ENCODE data around the gene CCN2. TPM values are rescaled to one million over a fixed set of nuclear protein-coding genes. Genes with fewer than 3 reads are reported as not detected.

CCN2 gene
- polyA plus RNA-seq, 1 of the 3 experiments (the other 2 are of a cell fraction) = 709 TPM

DNA sequence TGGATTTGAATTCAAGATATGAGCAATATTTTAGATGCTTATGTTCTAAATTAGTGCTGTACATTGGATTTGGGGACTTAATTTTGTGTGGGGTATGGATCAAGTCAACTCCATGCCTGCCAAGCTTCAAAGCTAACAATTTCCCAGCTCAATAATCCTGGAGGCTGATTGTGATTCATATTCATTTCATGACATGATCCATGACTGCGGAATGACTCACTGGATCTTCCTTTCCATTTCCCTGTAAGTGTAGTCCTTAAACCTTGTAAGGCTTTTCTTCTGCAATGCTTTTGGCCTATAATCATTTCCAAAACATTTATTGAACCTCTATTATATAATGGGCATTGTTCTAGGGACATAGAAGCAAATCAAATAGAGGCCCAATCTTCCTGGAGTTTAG lies 44.7 kb upstream of the CCN2 start (continued):
- TF ChIP-seq, protein P1, sequence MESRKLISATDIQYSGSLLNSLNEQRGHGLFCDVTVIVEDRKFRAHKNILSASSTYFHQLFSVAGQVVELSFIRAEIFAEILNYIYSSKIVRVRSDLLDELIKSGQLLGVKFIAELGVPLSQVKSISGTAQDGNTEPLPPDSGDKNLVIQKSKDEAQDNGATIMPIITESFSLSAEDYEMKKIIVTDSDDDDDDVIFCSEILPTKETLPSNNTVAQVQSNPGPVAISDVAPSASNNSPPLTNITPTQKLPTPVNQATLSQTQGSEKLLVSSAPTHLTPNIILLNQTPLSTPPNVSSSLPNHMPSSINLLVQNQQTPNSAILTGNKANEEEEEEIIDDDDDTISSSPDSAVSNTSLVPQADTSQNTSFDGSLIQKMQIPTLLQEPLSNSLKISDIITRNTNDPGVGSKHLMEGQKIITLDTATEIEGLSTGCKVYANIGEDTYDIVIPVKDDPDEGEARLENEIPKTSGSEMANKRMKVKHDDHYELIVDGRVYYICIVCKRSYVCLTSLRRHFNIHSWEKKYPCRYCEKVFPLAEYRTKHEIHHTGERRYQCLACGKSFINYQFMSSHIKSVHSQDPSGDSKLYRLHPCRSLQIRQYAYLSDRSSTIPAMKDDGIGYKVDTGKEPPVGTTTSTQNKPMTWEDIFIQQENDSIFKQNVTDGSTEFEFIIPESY (IDR thresholded peaks at IDR 0.05; ENCODE audit: borderline replicate concordance, low read depth) = 0 out of 2 replicates have a peak, but pooled peaks have one; percentile 17
- TF ChIP-seq RFX5 (IDR thresholded peaks at IDR 0.05; ENCODE audit: low read length) = no peak
- TF ChIP-seq POLR2AphosphoS5 (IDR thresholded peaks at IDR 0.05; ENCODE audit: low read depth, low read length) = peak; percentile 73; the same call in 1 of the 2 replicates
- TF ChIP-seq FOSL2 (IDR thresholded peaks at IDR 0.05; ENCODE audit: borderline replicate concordance, low read depth) = peak; percentile 99
- TF ChIP-seq JUND (IDR thresholded peaks at IDR 0.05) = peak; percentile 99

- H3K9ac ChIP-seq = no peak overlapping the region
- no peak overlapping the region for H2AFZ ChIP-seq (ENCODE audit: low read depth)
- no peaks in the 10 kb centered on the region for H3K27me3 ChIP-seq (ENCODE audit: insufficient read depth)
- peaks cover 16% of the 10 kb centered on the region for H3F3A ChIP-seq (replicated peaks; ENCODE audit: insufficient read depth)
- no peaks in the 10 kb centered on the region for H3K9me2 ChIP-seq
- H3K27ac ChIP-seq (ENCODE audit: low read depth in 2 of 2, low read length in 1 of 2) = no peak overlapping the region
- WGBS (ENCODE audit: low lambda C conversion rate) = 46% methylated on average over 2 of the region's 2 CpGs
- CTCF ChIA-PET = interaction anchor here (0.8 kb wide), 1 partner anchor 69 kb away, joined by 3 read pairs; no protein-coding TSS in a partner anchor
- H3K4me3 ChIP-seq (ENCODE audit: low read depth in 2 of 2, low read length in 1 of 2) = no peak overlapping the region
- H3K4me1 ChIP-seq (ENCODE audit: control insufficient read depth in 1 of 2, insufficient read depth in 2 of 2, low read depth in 1 of 2, low read length in 1 of 2) = peaks cover 0 to 7% of the 10 kb centered on the region in 2 experiments; a peak in 1 of 4 replicates
- no peaks in the 10 kb centered on the region for H3K9me3 ChIP-seq
- H3K36me3 ChIP-seq (replicated peaks in 1 of 2; ENCODE audit: control insufficient read depth in 1 of 2, insufficient read depth in 2 of 2, low read length in 1 of 2) = no peaks in the 10 kb centered on the region
- POLR2A ChIA-PET = no interaction called here
- TF ChIP-seq, protein P2, sequence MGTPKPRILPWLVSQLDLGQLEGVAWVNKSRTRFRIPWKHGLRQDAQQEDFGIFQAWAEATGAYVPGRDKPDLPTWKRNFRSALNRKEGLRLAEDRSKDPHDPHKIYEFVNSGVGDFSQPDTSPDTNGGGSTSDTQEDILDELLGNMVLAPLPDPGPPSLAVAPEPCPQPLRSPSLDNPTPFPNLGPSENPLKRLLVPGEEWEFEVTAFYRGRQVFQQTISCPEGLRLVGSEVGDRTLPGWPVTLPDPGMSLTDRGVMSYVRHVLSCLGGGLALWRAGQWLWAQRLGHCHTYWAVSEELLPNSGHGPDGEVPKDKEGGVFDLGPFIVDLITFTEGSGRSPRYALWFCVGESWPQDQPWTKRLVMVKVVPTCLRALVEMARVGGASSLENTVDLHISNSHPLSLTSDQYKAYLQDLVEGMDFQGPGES (IDR thresholded peaks at IDR 0.05; ENCODE audit: low read depth, low read length) = no peak
- TF ChIP-seq RCOR1 (IDR thresholded peaks at IDR 0.05; ENCODE audit: low read length) (no peak), FOXM1 (IDR thresholded peaks at IDR 0.05; ENCODE audit: low read depth) (no peak), POLR2AphosphoS5 (IDR thresholded peaks at IDR 0.05; ENCODE audit: low read depth, low read length) (no peak), EZH2phosphoT487 (IDR thresholded peaks at IDR 0.05; ENCODE audit: borderline replicate concordance, low read depth) (no peak), FOSL2 (IDR thresholded peaks at IDR 0.05; ENCODE audit: borderline replicate concordance, low read depth) (no peak), SIN3A (IDR thresholded peaks at IDR 0.05; ENCODE audit: borderline replicate concordance, low read depth, low read length) (no peak), RAD21 (IDR thresholded peaks at IDR 0.05; ENCODE audit: low read length) (no peak), JUND (IDR thresholded peaks at IDR 0.05) (no peak), GABPA (IDR thresholded peaks at IDR 0.05; ENCODE audit: low read depth) (no peak), TEAD4 (IDR thresholded peaks at IDR 0.05; ENCODE audit: borderline replicate concordance, insufficient read depth) (no peak), NFIC (IDR thresholded peaks at IDR 0.05; ENCODE audit: borderline replicate concordance) (no peak), TAF1 (IDR thresholded peaks at IDR 0.05; ENCODE audit: borderline replicate concordance, low read depth, low read length) (no peak)
- TF ChIP-seq, protein P3, sequence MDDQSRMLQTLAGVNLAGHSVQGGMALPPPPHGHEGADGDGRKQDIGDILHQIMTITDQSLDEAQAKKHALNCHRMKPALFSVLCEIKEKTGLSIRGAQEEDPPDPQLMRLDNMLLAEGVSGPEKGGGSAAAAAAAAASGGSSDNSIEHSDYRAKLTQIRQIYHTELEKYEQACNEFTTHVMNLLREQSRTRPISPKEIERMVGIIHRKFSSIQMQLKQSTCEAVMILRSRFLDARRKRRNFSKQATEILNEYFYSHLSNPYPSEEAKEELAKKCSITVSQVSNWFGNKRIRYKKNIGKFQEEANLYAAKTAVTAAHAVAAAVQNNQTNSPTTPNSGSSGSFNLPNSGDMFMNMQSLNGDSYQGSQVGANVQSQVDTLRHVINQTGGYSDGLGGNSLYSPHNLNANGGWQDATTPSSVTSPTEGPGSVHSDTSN (IDR thresholded peaks at IDR 0.05) = no peak
- H4K20me1 ChIP-seq (ENCODE audit: insufficient read depth) = no peaks in the 10 kb centered on the region
- no peak overlapping the region for H3K4me2 ChIP-seq
- no peak for DNase-seq
- no peaks in the 10 kb centered on the region for H3K79me2 ChIP-seq (ENCODE audit: insufficient read depth)
Observed at GRCh38 chr6:131992557-131992956, 41.4 kb upstream of the CCN2 start.

Data from SK-N-SH (cell line).